IPS-18a (cell line): ENCODE data around the gene KRTAP4-6.
"Not testable (repeated sequence)": the region's sequence is repeated elsewhere in the genome, so short reads cannot be mapped to it uniquely, and the experiment has no call there.

Experiments
- H3K27ac ChIP-seq: one replicate; pipeline ENCODE4 v1.5.1; 2013; ENCODE audit warnings: low read length
- H3K27me3 ChIP-seq: one replicate; pipeline ENCODE4 v1.6.1; 2013; ENCODE audit warnings: mild to moderate bottlenecking, low read length; ENCODE audit not compliant: control insufficient read depth, insufficient read depth
- H3K36me3 ChIP-seq: one replicate; pipeline ENCODE4 v1.6.1; 2013; ENCODE audit warnings: low read depth, low read length; ENCODE audit not compliant: control insufficient read depth
- H3K4me1 ChIP-seq: one replicate; pipeline ENCODE4 v1.6.1; 2013; ENCODE audit warnings: low read depth, low read length; ENCODE audit not compliant: control insufficient read depth
- H3K4me3 ChIP-seq: one replicate; pipeline ENCODE4 v1.5.1; 2013; ENCODE audit warnings: low read length
- H3K9ac ChIP-seq: one replicate; pipeline ENCODE4 v1.6.1; 2013; ENCODE audit warnings: mild to moderate bottlenecking, low read length, moderate library complexity
- H3K9me3 ChIP-seq: one replicate; pipeline ENCODE4 v1.6.1; 2013; ENCODE audit warnings: low read depth, low read length; ENCODE audit not compliant: control insufficient read depth

The KRTAP4-6 gene

DNA sequence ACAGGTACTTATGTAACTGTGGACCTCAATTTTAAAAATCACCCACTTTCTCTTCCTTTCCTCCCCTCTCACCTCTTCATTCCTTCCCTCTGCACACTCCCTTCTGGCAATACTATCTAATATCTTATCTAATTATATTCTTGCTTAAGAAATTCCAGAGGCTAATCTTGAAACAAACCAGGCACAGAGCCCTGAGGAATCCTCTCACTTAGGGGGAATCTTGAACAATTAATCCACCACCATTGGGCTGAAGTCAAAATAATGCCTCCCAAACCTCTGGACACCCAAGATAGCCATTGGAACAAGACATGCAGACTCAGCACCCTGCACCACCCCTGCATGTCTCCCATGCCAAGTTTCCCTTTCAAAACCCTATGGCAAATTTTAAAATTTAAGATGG is 1.0 kb upstream of the KRTAP4-6 start:
- Histone ChIP-seq H3K4me3 (no peak overlapping the region), H3K27ac (no peak overlapping the region), H3K27me3 (no peaks in the 10 kb centered on the region), H3K4me1 (no peaks in the 10 kb centered on the region), H3K36me3 (no peaks in the 10 kb centered on the region), H3K9ac (no peak overlapping the region), H3K9me3 (peaks cover 7% of the 10 kb centered on the region)

DNA sequence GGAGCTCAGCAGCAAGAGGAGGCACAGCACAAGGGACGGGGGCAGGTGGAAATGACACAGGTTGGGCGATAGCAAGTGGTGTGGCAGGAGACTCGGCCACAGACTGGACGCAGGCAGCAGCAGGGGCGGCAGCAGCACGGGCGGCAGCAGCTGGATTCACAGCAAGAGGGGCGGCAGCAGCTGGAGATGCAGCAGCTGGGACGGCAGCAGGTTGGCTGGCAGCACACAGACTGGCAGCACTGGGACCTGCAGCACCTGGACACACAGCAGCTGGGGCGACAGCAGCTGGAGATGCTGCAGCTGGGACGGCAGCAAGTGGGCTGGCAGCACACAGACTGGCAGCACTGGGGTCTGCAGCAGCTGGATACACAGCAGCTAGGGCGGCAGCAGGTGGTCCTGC is 479 bp downstream of the KRTAP4-6 start:
- H3K4me3 ChIP-seq, H3K27ac ChIP-seq, H3K9ac ChIP-seq, H3K36me3 ChIP-seq, H3K27me3 ChIP-seq, H3K9me3 ChIP-seq, H3K4me1 ChIP-seq: not testable (repeated sequence)

DNA sequence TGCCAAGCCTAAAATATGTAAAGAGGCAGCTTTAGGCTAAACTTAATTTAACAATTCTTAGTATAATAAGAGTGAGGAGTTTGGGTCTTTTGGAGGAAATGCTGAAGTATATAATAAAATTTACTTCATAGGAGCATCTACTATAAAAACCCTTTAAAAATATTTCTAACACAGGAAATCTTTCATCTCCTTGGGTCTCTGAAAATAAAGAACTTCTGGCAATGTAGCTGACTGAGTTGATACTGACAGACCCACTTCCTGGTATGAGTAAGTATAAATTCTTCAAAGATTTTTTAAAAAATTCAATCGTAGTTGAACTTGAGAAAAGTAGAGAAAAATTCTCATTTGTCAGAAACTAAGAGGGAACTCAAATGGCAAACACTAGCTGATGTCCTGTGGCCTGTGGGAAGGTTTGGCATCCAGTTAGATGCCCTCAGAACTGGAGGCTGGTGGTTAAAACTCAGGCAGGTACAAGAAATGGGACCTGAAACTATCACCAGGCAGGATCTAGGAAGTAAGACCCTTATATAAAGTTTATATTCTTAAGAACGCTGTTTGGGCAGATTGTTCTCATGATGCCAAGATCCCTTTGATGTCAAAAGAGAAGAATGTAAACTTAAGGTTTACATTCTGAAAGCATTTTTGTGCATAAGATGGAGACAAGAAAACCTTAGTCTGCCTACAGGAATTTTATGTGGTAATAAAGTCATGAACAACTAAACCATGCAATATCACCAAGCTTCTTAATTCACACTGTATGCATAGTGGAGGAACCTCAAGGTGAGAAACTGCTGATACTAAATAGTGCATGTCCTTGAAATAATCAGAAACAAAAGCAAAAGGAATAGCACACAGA is 6.2 kb downstream of the KRTAP4-6 start:
- Histone ChIP-seq H3K27me3 (no peaks in the 10 kb centered on the region), H3K4me3 (no peak overlapping the region), H3K4me1 (no peaks in the 10 kb centered on the region), H3K27ac (no peak overlapping the region), H3K9me3 (no peaks in the 10 kb centered on the region), H3K9ac (no peak overlapping the region), H3K36me3 (no peaks in the 10 kb centered on the region)

DNA sequence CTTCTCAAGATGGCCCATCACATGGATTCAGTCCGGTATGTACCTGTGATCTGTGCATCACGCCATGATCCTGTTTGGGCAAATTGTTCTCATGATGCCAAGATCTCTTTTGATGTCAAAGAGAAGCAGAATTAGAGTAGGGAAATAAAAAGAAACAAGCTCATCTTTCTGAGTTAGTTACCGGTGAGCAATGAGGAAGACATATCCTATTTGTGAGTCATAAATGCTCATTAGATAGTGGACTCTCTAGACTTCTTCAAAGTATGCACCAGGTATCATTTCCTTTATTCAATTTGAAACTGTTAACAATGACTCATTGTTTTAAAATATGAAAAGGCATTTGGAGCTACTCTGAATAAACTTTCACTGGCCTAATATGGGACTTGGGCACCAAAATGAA is 8.4 kb downstream of the KRTAP4-6 start:
- no peak overlapping the region for H3K27ac ChIP-seq
- H3K9ac ChIP-seq, result no peak overlapping the region
- H3K9me3 ChIP-seq, result no peaks in the 10 kb centered on the region
- no peaks in the 10 kb centered on the region for H3K36me3 ChIP-seq
- no peaks in the 10 kb centered on the region for H3K27me3 ChIP-seq
- no peaks in the 10 kb centered on the region for H3K4me1 ChIP-seq
- no peak overlapping the region for H3K4me3 ChIP-seq

DNA sequence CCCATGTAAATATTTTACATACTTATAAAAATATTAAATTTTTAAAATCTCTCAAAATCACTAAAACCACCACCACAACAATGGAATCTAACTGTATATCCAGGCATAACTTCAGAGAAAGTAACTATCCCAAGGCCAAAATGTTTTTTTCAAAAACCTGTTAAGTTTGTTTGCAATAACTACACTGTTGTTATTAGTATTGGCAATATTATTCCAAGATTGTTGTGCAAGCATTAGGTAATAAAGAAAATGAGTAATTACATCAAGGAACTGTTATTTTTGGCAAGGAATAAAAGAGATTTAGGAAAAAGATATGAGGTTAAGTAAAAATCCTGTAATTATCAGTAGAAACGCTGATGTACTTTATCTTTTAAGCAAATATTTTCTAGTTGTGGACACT is 13.0 kb downstream of the KRTAP4-6 start:
- no peaks in the 10 kb centered on the region for H3K27me3 ChIP-seq
- no peaks in the 10 kb centered on the region for H3K9me3 ChIP-seq
- H3K27ac ChIP-seq, result no peak overlapping the region
- no peaks in the 10 kb centered on the region for H3K36me3 ChIP-seq
- no peak overlapping the region for H3K9ac ChIP-seq
- H3K4me3 ChIP-seq, result no peak overlapping the region
- no peaks in the 10 kb centered on the region for H3K4me1 ChIP-seq

DNA sequence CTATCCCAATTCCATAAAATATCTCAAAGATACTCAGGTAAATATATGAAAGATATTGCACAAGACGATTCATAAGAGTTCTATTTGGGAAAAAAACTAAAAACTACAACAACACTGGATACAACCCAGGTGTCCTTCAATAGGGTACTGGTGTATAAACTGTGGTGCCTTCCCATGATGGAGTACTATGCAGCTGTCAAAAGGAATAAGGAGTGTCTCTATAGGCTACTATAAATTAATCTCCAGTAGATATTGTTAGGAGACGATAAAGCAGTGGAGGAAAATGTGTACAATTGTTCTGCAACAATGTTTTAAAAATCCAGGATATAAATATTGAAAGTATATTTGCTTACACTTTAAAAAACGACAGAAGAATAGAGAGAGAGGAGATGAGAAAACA is 13.9 kb downstream of the KRTAP4-6 start:
- Histone ChIP-seq H3K9me3 (no peaks in the 10 kb centered on the region), H3K27ac (no peak overlapping the region), H3K36me3 (no peaks in the 10 kb centered on the region), H3K27me3 (no peaks in the 10 kb centered on the region), H3K9ac (no peak overlapping the region), H3K4me1 (no peaks in the 10 kb centered on the region), H3K4me3 (no peak overlapping the region)

DNA sequence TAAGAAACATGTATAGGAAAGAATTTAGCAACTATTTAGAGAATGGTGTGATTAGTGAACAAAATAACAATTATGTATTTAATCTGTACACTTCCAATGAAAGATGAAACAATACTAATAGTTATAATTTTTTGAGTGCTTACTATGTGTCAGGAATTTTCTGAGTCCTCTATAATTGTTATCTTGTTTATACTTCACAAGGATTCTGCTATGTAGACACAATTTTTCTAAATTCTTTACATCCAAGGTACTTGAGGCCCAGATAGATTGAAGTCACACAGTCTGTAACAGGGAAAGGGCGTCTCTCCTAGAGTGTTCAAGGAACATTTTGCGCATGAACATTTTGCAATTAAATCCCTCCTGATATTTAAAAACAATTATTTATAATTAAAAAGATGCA is 15.3 kb downstream of the KRTAP4-6 start:
- H3K27ac ChIP-seq, result no peak overlapping the region
- H3K9me3 ChIP-seq, result no peaks in the 10 kb centered on the region
- no peaks in the 10 kb centered on the region for H3K4me1 ChIP-seq
- no peak overlapping the region for H3K9ac ChIP-seq
- no peak overlapping the region for H3K4me3 ChIP-seq
- H3K36me3 ChIP-seq, result no peaks in the 10 kb centered on the region
- H3K27me3 ChIP-seq, result no peaks in the 10 kb centered on the region

DNA sequence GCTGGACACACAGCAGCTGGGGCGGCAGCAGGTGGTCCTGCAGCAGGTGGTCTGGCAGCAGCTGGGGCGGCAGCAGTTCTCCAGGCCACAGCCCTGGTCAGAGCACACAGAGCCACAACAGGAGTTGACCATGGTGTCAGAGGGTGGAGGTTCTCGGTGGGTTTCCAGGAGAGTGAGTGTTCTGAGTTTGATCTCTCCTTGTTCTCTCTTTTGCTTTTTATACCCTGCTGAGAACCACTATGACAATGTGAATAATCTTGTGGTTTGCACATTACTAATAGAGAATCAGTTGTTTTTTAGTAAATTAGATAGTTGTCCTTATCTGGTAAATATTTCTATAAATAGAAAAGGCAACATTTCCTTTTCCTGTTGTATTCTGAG is 16.4 kb downstream of the KRTAP4-6 start, which contains the start of gene KRTAP4-12:
KRTAP4-12 (minus strand) TSS at position 192 of the 381 bp plus-strand sequence; CDS start at position 132, 60 bp downstream.
- H3K4me3 ChIP-seq, H3K36me3 ChIP-seq, H3K4me1 ChIP-seq, H3K9me3 ChIP-seq, H3K27me3 ChIP-seq, H3K9ac ChIP-seq, H3K27ac ChIP-seq: not testable (repeated sequence)

DNA sequence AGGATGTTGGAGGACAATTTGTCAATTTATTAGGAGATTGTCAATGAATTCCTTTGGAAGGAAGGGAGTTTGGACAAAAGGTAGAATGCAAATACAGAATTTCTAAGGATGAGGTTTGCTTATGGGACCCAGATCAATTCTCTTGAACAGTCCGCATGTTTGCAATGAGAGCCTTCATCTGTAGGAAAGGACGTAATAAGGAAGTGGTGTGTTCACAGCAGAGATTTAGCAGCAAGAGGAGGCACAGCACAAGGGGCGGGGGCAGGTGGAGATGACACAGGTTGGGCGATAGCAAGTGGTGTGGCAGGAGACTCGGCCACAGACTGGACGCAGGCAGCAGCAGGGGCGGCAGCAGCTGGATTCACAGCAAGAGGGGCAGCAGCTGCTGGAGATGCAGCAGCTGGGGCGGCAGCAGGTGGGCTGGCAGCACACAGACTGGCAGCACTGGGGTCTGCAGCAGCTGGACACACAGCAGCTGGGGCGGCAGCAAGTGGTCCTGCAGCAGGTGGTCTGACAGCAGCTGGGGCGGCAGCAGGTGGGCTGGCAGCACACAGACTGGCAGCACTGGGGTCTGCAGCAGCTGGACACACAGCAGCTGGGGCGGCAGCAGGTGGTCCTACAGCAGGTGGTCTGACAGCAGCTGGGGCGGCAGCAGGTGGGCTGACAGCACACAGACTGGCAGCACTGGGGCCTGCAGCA is 16.9 kb downstream of the KRTAP4-6 start:
- H3K4me3 ChIP-seq, H3K36me3 ChIP-seq, H3K27ac ChIP-seq, H3K4me1 ChIP-seq, H3K9me3 ChIP-seq, H3K9ac ChIP-seq, H3K27me3 ChIP-seq: not testable (repeated sequence)

DNA sequence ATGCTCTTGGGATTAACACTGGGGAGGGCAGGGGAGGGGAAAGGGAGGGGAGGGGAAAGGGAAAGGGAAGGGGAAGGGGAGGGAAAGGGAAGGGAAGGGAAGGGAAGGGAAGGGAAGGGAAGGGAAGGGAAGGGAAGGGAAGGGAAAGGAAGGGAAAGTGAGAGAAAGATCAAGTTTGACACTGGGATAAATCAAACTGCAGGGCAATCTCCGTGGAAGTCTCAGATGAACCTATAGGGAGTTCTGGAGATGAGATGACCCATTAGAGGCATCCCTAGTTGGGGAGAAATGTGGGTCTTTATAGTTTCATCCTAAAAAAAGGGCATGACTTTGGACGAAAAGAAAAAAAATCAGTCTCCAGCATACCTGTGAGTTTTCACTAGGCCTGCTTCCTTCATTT is 18.6 kb downstream of the KRTAP4-6 start:
- H3K27me3 ChIP-seq, result no peaks in the 10 kb centered on the region

DNA sequence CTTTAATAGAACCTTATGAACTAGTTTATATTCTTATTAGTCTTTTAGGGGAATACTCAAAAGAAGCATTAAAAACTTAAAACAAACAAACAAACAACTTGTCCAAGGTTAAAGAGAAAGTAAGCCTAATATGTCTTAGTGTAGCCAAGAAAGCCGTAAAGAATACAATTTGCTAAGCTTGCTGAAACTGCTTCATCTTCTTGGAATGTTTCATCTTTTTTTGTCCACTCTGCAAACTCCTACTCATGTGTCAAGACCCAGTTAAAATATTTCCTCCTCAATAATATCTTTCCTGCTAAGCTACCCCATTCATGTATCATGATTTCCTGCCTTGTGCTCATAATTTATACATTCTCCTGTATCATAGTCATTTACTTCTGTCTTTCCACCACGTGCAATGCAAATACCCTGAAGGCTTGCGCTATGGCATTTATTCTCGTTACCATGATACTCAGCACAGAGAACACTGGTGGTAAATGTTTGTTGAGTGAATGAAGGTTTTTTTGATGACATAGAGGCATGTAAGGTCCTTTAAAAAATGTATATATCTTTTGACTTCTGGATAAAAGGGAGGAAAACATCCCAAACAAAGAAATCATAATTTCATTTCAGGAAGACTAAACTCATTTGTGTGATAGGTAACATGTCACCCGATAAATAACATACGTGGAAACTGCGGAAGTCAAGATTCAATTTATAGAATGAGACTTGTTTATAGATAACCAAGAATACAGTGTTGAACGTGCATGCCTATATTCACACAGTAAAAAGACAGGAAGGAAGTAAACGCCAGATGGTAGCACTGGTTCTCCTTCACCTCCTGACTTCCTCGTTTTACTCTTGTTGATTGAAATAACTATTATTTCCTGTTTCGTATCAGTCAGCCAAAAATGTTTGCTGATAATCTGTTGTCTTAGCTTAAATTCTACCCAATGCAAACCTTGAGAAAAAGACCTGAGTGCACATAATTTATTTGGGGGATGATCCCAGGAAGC is 20.4 kb downstream of the KRTAP4-6 start:
- not testable (repeated sequence) for H3K4me1 ChIP-seq, H3K36me3 ChIP-seq, H3K9ac ChIP-seq, H3K27me3 ChIP-seq, H3K9me3 ChIP-seq, H3K27ac ChIP-seq, H3K4me3 ChIP-seq

More for the DNA sequence above, 18.6 kb downstream of the KRTAP4-6 start:
- Histone ChIP-seq H3K27ac (no peak overlapping the region), H3K36me3 (no peaks in the 10 kb centered on the region), H3K4me3 (no peak overlapping the region), H3K9me3 (no peaks in the 10 kb centered on the region), H3K9ac (no peak overlapping the region), H3K4me1 (no peaks in the 10 kb centered on the region)
